ENCODE data around the gene FXYD5. TPM values are rescaled to one million over a fixed set of nuclear protein-coding genes. Genes with fewer than 3 reads are reported as not detected.
A peak's percentile ranks its signal among the peaks of the same experiment; 100 is the strongest.

FXYD5 gene
- total and polyA plus RNA-seq, 10 of the 15 experiments (the other 5 are each of a cell fraction or from before 2014, with no cell fraction given) = 30.0 to 159 (median 93.9) TPM

DNA sequence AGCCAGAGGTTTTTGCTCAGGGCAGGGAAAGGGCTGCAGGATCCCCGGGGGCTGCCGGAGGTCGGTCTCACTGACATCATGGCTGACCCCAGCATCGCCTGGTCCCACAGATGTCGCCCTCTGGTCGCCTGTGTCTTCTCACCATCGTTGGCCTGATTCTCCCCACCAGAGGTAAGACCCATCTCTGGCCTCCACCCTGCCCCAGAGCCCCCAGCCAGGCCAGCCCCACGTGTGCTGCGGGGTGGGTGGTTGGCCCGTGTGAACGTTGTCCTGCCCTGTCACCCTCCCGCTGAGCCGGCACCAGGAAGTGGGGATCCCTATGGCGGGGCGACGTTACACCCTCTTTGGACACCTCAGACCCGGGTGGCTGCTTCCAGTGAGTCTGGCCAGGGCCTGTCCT lies 906 bp downstream of the FXYD5 start (continued):
- TF ChIP-seq, protein P1, sequence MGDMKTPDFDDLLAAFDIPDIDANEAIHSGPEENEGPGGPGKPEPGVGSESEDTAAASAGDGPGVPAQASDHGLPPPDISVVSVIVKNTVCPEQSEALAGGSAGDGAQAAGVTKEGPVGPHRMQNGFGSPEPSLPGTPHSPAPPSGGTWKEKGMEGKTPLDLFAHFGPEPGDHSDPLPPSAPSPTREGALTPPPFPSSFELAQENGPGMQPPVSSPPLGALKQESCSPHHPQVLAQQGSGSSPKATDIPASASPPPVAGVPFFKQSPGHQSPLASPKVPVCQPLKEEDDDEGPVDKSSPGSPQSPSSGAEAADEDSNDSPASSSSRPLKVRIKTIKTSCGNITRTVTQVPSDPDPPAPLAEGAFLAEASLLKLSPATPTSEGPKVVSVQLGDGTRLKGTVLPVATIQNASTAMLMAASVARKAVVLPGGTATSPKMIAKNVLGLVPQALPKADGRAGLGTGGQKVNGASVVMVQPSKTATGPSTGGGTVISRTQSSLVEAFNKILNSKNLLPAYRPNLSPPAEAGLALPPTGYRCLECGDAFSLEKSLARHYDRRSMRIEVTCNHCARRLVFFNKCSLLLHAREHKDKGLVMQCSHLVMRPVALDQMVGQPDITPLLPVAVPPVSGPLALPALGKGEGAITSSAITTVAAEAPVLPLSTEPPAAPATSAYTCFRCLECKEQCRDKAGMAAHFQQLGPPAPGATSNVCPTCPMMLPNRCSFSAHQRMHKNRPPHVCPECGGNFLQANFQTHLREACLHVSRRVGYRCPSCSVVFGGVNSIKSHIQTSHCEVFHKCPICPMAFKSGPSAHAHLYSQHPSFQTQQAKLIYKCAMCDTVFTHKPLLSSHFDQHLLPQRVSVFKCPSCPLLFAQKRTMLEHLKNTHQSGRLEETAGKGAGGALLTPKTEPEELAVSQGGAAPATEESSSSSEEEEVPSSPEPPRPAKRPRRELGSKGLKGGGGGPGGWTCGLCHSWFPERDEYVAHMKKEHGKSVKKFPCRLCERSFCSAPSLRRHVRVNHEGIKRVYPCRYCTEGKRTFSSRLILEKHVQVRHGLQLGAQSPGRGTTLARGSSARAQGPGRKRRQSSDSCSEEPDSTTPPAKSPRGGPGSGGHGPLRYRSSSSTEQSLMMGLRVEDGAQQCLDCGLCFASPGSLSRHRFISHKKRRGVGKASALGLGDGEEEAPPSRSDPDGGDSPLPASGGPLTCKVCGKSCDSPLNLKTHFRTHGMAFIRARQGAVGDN (IDR thresholded peaks at IDR 0.05) = peak; percentile 55

DNA sequence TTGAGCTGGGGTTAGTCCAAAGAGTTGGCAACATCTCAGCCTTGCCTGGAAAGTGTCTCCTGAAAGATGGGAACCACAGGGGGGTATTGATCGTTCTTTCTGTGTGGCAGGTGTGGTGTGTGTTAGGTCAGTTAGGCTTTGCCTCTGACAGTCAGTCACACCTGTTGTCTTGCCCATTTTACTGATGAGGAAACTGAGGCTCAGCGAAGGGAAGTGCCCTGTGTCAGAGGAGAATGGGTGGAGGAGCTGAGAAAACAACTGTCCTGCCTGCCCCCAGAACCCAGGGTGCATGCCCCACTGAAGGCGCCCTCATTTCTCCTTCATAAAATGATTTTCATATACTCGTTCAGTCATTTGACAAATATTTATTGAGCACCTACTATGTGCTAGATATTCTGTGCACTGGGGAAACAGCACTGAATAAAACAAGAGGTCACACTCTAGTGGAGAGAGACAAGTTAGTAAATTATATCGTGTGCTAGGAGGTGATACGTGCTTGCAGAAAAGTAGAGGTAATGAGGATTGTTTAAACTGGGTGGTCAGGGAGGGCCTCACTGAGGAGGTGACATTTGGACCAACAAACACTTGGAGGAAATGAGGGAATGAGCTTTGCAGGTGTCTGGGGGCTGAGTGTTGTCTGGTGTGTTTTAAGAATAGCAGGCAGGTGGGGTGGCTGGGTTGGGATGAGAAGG lies 1.6 kb downstream of the FXYD5 start:
- peaks cover 19% of the 10 kb centered on the region for H3K79me2 ChIP-seq (ENCODE audit: control insufficient read depth, insufficient read depth, low read length)
- POLR2A ChIA-PET = no interaction called here
- peak overlapping the region; percentile 34; the same call in 1 of the 2 replicates for H3K27ac ChIP-seq (ENCODE audit: control insufficient read depth, insufficient read depth)
- SMC1A ChIA-PET (ENCODE audit: uncharacterized antibody, unreplicated experiment) = interaction anchor here (0.9 kb wide), 1 partner anchor 10 kb away, joined by 3 read pairs; no protein-coding TSS in a partner anchor
- in situ Hi-C loops (cut with MboI) (no loop called here), intact Hi-C loops (cut with micrococcal nuclease; ENCODE audit: unreplicated experiment) (loop anchor here (5.0 kb wide), 1 partner anchor 51 kb away; no protein-coding TSS in a partner anchor)
- DNase-seq (ENCODE audit: low read depth, low spot score) = no peak
- peaks cover 2 to 23% of the 10 kb centered on the region in 2 experiments for H3K36me3 ChIP-seq (ENCODE audit: control insufficient read depth in 2 of 2, insufficient read depth in 2 of 2, low read length in 1 of 2)
- CTCF ChIA-PET = interaction anchor here (0.9 to 1.3 kb wide), 2 partner anchors 14 to 47 kb away, joined by 3 read pairs; no protein-coding TSS in a partner anchor
- H3K27me3 ChIP-seq (replicated peaks in 1 of 2; ENCODE audit: control insufficient read depth in 2 of 2, insufficient read depth in 2 of 2, low read length in 1 of 2) = peaks cover 0 to 3% of the 10 kb centered on the region in 2 experiments; a peak in 1 of 4 replicates
- 71% methylated on average over 6 of the region's 6 CpGs for whole genome bisulfite sequencing (ENCODE audit: insufficient coverage, insufficient replicate concordance, low lambda C conversion rate, missing lambda C conversion rate)
- no peak for ATAC-seq
- peak overlapping the region; percentile 81 for H3K4me2 ChIP-seq (ENCODE audit: control insufficient read depth, insufficient read depth)
- H3K4me1 ChIP-seq (ENCODE audit: control insufficient read depth, insufficient read depth, low read length) = peaks cover 6% of the 10 kb centered on the region
- H4K20me1 ChIP-seq (ENCODE audit: control insufficient read depth, insufficient read depth) = no peaks in the 10 kb centered on the region
- H3K9me3 ChIP-seq (replicated peaks; ENCODE audit: control insufficient read depth, insufficient read depth, low read length) = no peaks in the 10 kb centered on the region; the same call in 2 of the 3 replicates
- TSS peak; percentile 54 for BruUV-seq (replicated peaks)
- no peak for FAIRE-seq
- peak overlapping the region; percentile 75 for H3K9ac ChIP-seq (ENCODE audit: control insufficient read depth, insufficient read depth, low read length)
- no peak overlapping the region for H2AFZ ChIP-seq (ENCODE audit: control insufficient read depth, low read depth, low read length)
- RAD21 ChIA-PET (ENCODE audit: unreplicated experiment) = interaction anchor here (1.0 kb wide), 1 partner anchor 14 kb away, joined by 3 read pairs; no protein-coding TSS in a partner anchor
- peak overlapping the region; percentile 98 for H3K4me3 ChIP-seq
- TF ChIP-seq, protein P2, sequence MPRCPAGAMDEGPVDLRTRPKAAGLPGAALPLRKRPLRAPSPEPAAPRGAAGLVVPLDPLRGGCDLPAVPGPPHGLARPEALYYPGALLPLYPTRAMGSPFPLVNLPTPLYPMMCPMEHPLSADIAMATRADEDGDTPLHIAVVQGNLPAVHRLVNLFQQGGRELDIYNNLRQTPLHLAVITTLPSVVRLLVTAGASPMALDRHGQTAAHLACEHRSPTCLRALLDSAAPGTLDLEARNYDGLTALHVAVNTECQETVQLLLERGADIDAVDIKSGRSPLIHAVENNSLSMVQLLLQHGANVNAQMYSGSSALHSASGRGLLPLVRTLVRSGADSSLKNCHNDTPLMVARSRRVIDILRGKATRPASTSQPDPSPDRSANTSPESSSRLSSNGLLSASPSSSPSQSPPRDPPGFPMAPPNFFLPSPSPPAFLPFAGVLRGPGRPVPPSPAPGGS (IDR thresholded peaks at IDR 0.05; ENCODE audit: borderline replicate concordance, insufficient read depth, low read depth, low read length, poor library complexity, severe bottlenecking) = no peak
- TF ChIP-seq, protein P3, sequence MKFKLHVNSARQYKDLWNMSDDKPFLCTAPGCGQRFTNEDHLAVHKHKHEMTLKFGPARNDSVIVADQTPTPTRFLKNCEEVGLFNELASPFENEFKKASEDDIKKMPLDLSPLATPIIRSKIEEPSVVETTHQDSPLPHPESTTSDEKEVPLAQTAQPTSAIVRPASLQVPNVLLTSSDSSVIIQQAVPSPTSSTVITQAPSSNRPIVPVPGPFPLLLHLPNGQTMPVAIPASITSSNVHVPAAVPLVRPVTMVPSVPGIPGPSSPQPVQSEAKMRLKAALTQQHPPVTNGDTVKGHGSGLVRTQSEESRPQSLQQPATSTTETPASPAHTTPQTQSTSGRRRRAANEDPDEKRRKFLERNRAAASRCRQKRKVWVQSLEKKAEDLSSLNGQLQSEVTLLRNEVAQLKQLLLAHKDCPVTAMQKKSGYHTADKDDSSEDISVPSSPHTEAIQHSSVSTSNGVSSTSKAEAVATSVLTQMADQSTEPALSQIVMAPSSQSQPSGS (IDR thresholded peaks at IDR 0.05; ENCODE audit: low read length) = no peak
- no peak for TF ChIP-seq TARDBP (IDR thresholded peaks at IDR 0.05; ENCODE audit: borderline replicate concordance)
- TF ChIP-seq, protein P4, sequence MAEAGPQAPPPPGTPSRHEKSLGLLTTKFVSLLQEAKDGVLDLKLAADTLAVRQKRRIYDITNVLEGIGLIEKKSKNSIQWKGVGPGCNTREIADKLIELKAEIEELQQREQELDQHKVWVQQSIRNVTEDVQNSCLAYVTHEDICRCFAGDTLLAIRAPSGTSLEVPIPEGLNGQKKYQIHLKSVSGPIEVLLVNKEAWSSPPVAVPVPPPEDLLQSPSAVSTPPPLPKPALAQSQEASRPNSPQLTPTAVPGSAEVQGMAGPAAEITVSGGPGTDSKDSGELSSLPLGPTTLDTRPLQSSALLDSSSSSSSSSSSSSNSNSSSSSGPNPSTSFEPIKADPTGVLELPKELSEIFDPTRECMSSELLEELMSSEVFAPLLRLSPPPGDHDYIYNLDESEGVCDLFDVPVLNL (IDR thresholded peaks at IDR 0.05; ENCODE audit: low read depth, low read length) = no peak
- no peak for TF ChIP-seq CHD1 (IDR thresholded peaks at IDR 0.05; ENCODE audit: low read depth, low read length)
- no peak for TF ChIP-seq MEF2A (IDR thresholded peaks at IDR 0.05; ENCODE audit: insufficient read depth, low read depth, low read length)

Data from GM12878 (cell line).